Hematopoietic multipotent progenitor cell (in vitro differentiated cells): ENCODE results near the gene ATP6V1D. TPM values are rescaled to one million over a fixed set of nuclear protein-coding genes. Genes with fewer than 3 reads are reported as not detected.
"Not testable (repeated sequence)": the region's sequence is repeated elsewhere in the genome, so short reads cannot be mapped to it uniquely, and the experiment has no call there.

Experiments used
- DNase-seq, 3 donors: peaks; one replicate each; pipeline ENCODE4 v3.0.0-alpha.2; 2011 to 2015; ENCODE audit warnings: low read depth in 2 of 3, low spot score in 2 of 3
- total RNA-seq: library from RNA; depleted of rRNA; stranded (reverse); fragments of >200 nt; gene quantifications from one replicate; pipeline ENCODE4 v1.2.3, GENCODE V29; 2012

The ATP6V1D gene
- total RNA-seq, 1 donor = 18.6 TPM

GRCh38 chr14:67371247-67372148, 11.9 kb upstream of the ATP6V1D start:
- no peak for DNase-seq

GRCh38 chr14:67370830-67371229, 11.2 kb upstream of the ATP6V1D start:
- no peak for DNase-seq

- DNase-seq = no peak
These were observed 5.9 kb upstream of the ATP6V1D start for GRCh38 chr14:67365476-67365875.

GRCh38 chr14:67360470-67361206, 1.0 kb upstream of the ATP6V1D start:
- DNase-seq = peak in 1 of 3 donors; percentile 14

GRCh38 chr14:67358924-67359774, 455 bp downstream of the ATP6V1D start:
- no peak for DNase-seq

- DNase-seq = no peak
These were observed 1.6 kb downstream of the ATP6V1D start for GRCh38 chr14:67357969-67358354.

GRCh38 chr14:67357186-67357968, 2.2 kb downstream of the ATP6V1D start:
- no peak for DNase-seq

- DNase-seq = no peak
These were observed 7.5 kb downstream of the ATP6V1D start for GRCh38 chr14:67352055-67352454.

- DNase-seq = no peak
These were observed 14.0 kb downstream of the ATP6V1D start for GRCh38 chr14:67345583-67345982.

- DNase-seq = no peak
These were observed 15.9 kb downstream of the ATP6V1D start for GRCh38 chr14:67343601-67344230.

- not testable (repeated sequence) for DNase-seq
These were observed 18.4 kb downstream of the ATP6V1D start for GRCh38 chr14:67341231-67341630.

GRCh38 chr14:67335781-67336180, 23.8 kb downstream of the ATP6V1D start:
- peak in 2 of 3 donors; percentile 24 to 47 for DNase-seq

GRCh38 chr14:67332468-67332867, 27.1 kb downstream of the ATP6V1D start:
- no peak for DNase-seq

- no peak for DNase-seq
These were observed 28.1 kb downstream of the ATP6V1D start for GRCh38 chr14:67331368-67332125.

- not testable (repeated sequence) for DNase-seq
These were observed 29.9 kb downstream of the ATP6V1D start for GRCh38 chr14:67329666-67330065.

- no peak for DNase-seq
These were observed 40.5 kb downstream of the ATP6V1D start for GRCh38 chr14:67319142-67319541.

- no peak for DNase-seq
These were observed 41.8 kb downstream of the ATP6V1D start for GRCh38 chr14:67317822-67318221.

- no peak for DNase-seq
These were observed 46.5 kb downstream of the ATP6V1D start for GRCh38 chr14:67313153-67313552.

- DNase-seq = no peak
These were observed 47.7 kb downstream of the ATP6V1D start for GRCh38 chr14:67311868-67312267.
